Aorta (tissue), 5 donors: ENCODE data around the gene BHLHA15. TPM values are rescaled to one million over a fixed set of nuclear protein-coding genes. Genes with fewer than 3 reads are reported as not detected.

Source experiments
- ATAC-seq: fragments of 200-7000 bp; cut with Tn5 transposase; one replicate; pipeline ENCODE4 v1.9.1; 2022; ENCODE audit warnings: moderate library complexity; ENCODE audit not compliant: low FRiP score
- DNase-seq, 2 donors: peaks; one replicate each; pipeline ENCODE4 v3.0.0-alpha.2; 2020
- H3K27ac ChIP-seq, 2 donors: one replicate each; pipeline ENCODE4 v1.5.1; 2013; ENCODE audit warnings: low read length in 2 of 2, mild to moderate bottlenecking in 2 of 2, moderate library complexity in 2 of 2, control low read depth in 1 of 2, inconsistent platforms in 1 of 2, low read depth in 1 of 2
- H3K27me3 ChIP-seq, 2 donors: one replicate each; pipeline ENCODE4 v1.6.1; 2013; ENCODE audit warnings: control low read depth in 1 of 2, low read length in 1 of 2, mild to moderate bottlenecking in 1 of 2, moderate library complexity in 1 of 2; ENCODE audit not compliant: insufficient read depth in 2 of 2, control insufficient read depth in 1 of 2
- H3K36me3 ChIP-seq, 2 donors: one replicate each; pipeline ENCODE4 v1.6.1; 2013; ENCODE audit warnings: control low read depth in 1 of 2, low read length in 1 of 2, mild to moderate bottlenecking in 1 of 2; ENCODE audit not compliant: insufficient read depth in 2 of 2, control insufficient read depth in 1 of 2
- H3K4me1 ChIP-seq, 2 donors: one replicate each; pipeline ENCODE4 v1.6.1; 2013; ENCODE audit warnings: low read length in 2 of 2, control low read depth in 1 of 2, mild to moderate bottlenecking in 1 of 2, moderate library complexity in 1 of 2; ENCODE audit not compliant: insufficient read depth in 2 of 2, control insufficient read depth in 1 of 2
- H3K4me3 ChIP-seq, 2 donors: one replicate each; pipeline ENCODE4 v1.5.1; 2013; ENCODE audit warnings: low read length in 2 of 2, control low read depth in 1 of 2, mild to moderate bottlenecking in 1 of 2
- H3K9me3 ChIP-seq: one replicate; pipeline ENCODE4 v1.6.1; 2013; ENCODE audit warnings: mild to moderate bottlenecking, low read length; ENCODE audit not compliant: control insufficient read depth
- WGBS, 2 donors: extraction: QIAGEN DNeasy Blood & Tissue Kit; methylation state at CpG; one replicate each; pipeline ENCODE4 v1.1.7; 2013; 5-methylcytosine and 5-hydroxymethylcytosine counted together
- intact Hi-C, 2 donors: fragments of 100-400 bp; cut with DNase I; formaldehyde crosslinking; loops; one replicate each; pipeline versions ENCODE4 v1.14.2 to v1.15.0; 2022
- polyA plus RNA-seq, 2 donors: library from polyadenylated mRNA; stranded (reverse); fragments of 200-250 nt; gene quantifications; one replicate each; pipeline ENCODE4 v1.2.3, GENCODE V29; 2013
- total RNA-seq, 2 donors: library from RNA; stranded (reverse); fragmentation: NEBNext Ultra II Directional; extraction: Animal tissue kit (Norgen Biotek cat#: 25700); gene quantifications; one replicate each; pipeline ENCODE4 v1.2.1, GENCODE V29; 2021
- donor health status: healthy with polysubstance abuse.
- donor health status: Bipolar disorder and iron deficiency.
- donor health status: DM: no; HTN: no; CAD: no.
- donor health status: DM: no; HTN: no; CAD: no.
- donor health status: DM: yes; HTN: yes; CAD: no.

BHLHA15 gene
- total and polyA plus RNA-seq, 4 donors, result 0.36 TPM; not detected in 3

GRCh38 chr7:98168904-98169621 is 42.2 kb upstream of the BHLHA15 start:
- no peak for ATAC-seq

GRCh38 chr7:98170966-98171365 is 40.3 kb upstream of the BHLHA15 start:
- WGBS, 2 donors, result 91 to 93% methylated on average over 8 of the region's 8 CpGs
- no peak for ATAC-seq
- intact Hi-C loops, result no loop called here
- Histone ChIP-seq H3K4me3 (no peak overlapping the region), H3K9me3 (no peaks in the 10 kb centered on the region), H3K27me3 (no peaks in the 10 kb centered on the region), H3K36me3 (peaks cover 3 to 4% of the 10 kb centered on the region in 2 donors), H3K4me1 (no peaks in the 10 kb centered on the region), H3K27ac (no peak overlapping the region)
- DNase-seq, result no peak

More at GRCh38 chr7:98168904-98169621, 42.2 kb upstream of the BHLHA15 start:
- Histone ChIP-seq H3K27me3 (no peaks in the 10 kb centered on the region), H3K4me1 (no peaks in the 10 kb centered on the region), H3K4me3 (no peak overlapping the region), H3K27ac (no peak overlapping the region), H3K9me3 (no peaks in the 10 kb centered on the region), H3K36me3 (no peaks in the 10 kb centered on the region)
- intact Hi-C loops, result loop anchor here (2.0 to 10.0 kb wide), 4 partner anchors 62 to 1054 kb away; partner anchors contain the start of genes LMTK2 (in 2 of the 2) and SDHAF3 (in 1 of the 2)
- DNase-seq, result no peak
- 85 to 86% methylated on average over 5 of the region's 5 CpGs for WGBS, 2 donors

- Histone ChIP-seq H3K36me3 (peaks cover 3 to 4% of the 10 kb centered on the region in 2 donors), H3K4me3 (no peak overlapping the region), H3K9me3 (no peaks in the 10 kb centered on the region), H3K27me3 (no peaks in the 10 kb centered on the region), H3K27ac (no peak overlapping the region), H3K4me1 (no peaks in the 10 kb centered on the region)
- DNase-seq (no peak), ATAC-seq (no peak)
- WGBS, 2 donors, result 95 to 96% methylated on average over 24 of the region's 24 CpGs
- intact Hi-C loops, result no loop called here
Measured at GRCh38 chr7:98171449-98171848, 39.8 kb upstream of the BHLHA15 start.

- ATAC-seq, result no peak
- H3K9me3 ChIP-seq, result no peaks in the 10 kb centered on the region
- no peak overlapping the region for H3K27ac ChIP-seq
- 88 to 89% methylated on average over 20 of the region's 20 CpGs for WGBS, 2 donors
- H3K4me3 ChIP-seq, result no peak overlapping the region
- DNase-seq, result no peak
- no peaks in the 10 kb centered on the region for H3K27me3 ChIP-seq
- peaks cover 3 to 5% of the 10 kb centered on the region in 2 donors for H3K36me3 ChIP-seq
- intact Hi-C loops, result no loop called here
- H3K4me1 ChIP-seq, result no peaks in the 10 kb centered on the region
Measured at GRCh38 chr7:98174334-98175259, 36.6 kb upstream of the BHLHA15 start.

- H3K27ac ChIP-seq, result no peak overlapping the region
- H3K9me3 ChIP-seq, result no peaks in the 10 kb centered on the region
- H3K27me3 ChIP-seq, result no peaks in the 10 kb centered on the region
- H3K4me1 ChIP-seq, result no peaks in the 10 kb centered on the region
- no peak overlapping the region for H3K4me3 ChIP-seq
- WGBS, 2 donors, result 89 to 91% methylated on average over 8 of the region's 8 CpGs
- intact Hi-C loops, result no loop called here
- no peak for ATAC-seq
- H3K36me3 ChIP-seq, result peaks cover 3 to 5% of the 10 kb centered on the region in 2 donors
- no peak for DNase-seq
Measured at GRCh38 chr7:98175260-98175940, 35.8 kb upstream of the BHLHA15 start.

- Histone ChIP-seq H3K36me3 (peaks cover 3 to 5% of the 10 kb centered on the region in 2 donors), H3K4me1 (no peaks in the 10 kb centered on the region), H3K27me3 (no peaks in the 10 kb centered on the region), H3K27ac (no peak overlapping the region), H3K9me3 (no peaks in the 10 kb centered on the region), H3K4me3 (no peak overlapping the region)
- intact Hi-C loops, result no loop called here
- DNase-seq (no peak), ATAC-seq (no peak)
- WGBS, 2 donors, result 87 to 93% methylated on average over 6 of the region's 6 CpGs
Measured at GRCh38 chr7:98177553-98177952, 33.7 kb upstream of the BHLHA15 start.

- DNase-seq (no peak), ATAC-seq (no peak)
- 68 to 69% methylated on average over 16 of the region's 16 CpGs for WGBS, 2 donors
- no peaks in the 10 kb centered on the region for H3K27me3 ChIP-seq
- no peaks in the 10 kb centered on the region for H3K9me3 ChIP-seq
- H3K4me1 ChIP-seq, result no peaks in the 10 kb centered on the region
- intact Hi-C loops, result no loop called here
- H3K4me3 ChIP-seq, result no peak overlapping the region
- H3K27ac ChIP-seq, result no peak overlapping the region
- peaks cover 3 to 5% of the 10 kb centered on the region in 2 donors for H3K36me3 ChIP-seq
Measured at GRCh38 chr7:98178321-98178720, 32.9 kb upstream of the BHLHA15 start.

- 81 to 83% methylated on average over 10 of the region's 10 CpGs for WGBS, 2 donors
- no peak for DNase-seq
- Histone ChIP-seq H3K27me3 (no peaks in the 10 kb centered on the region), H3K27ac (no peak overlapping the region), H3K36me3 (peaks cover 3 to 5% of the 10 kb centered on the region in 2 donors), H3K4me1 (no peaks in the 10 kb centered on the region), H3K4me3 (no peak overlapping the region), H3K9me3 (no peaks in the 10 kb centered on the region)
- intact Hi-C loops, result no loop called here
- no peak for ATAC-seq
Measured at GRCh38 chr7:98178762-98179490, 32.3 kb upstream of the BHLHA15 start.
